ENCODE measurements around the gene INSL6. TPM values are rescaled to one million over a fixed set of nuclear protein-coding genes. Genes with fewer than 3 reads are reported as not detected.

The INSL6 gene
- total RNA-seq, 2 experiments from 2014 or later, result not detected

Other genes with a start within 250 kb of the INSL6 start
- 10 to 100 TPM; 26.0 to 29.2 TPM for gene JAK2, start 200.4 kb downstream of the INSL6 start, total RNA-seq
- not detected for gene INSL4, start 45.8 kb upstream of the INSL6 start, total RNA-seq
- gene RLN2, start 119.1 kb upstream of the INSL6 start, total RNA-seq, result 1 to 10 TPM; 2.4 to 2.8 TPM
- 1 to 10 TPM; 1.1 to 1.3 TPM for gene RLN1, start 154.2 kb upstream of the INSL6 start, total RNA-seq